Peyer's patch (tissue), 4 donors: ENCODE results near the gene SIRT1.
"Not testable (repeated sequence)": the region's sequence is repeated elsewhere in the genome, so short reads cannot be mapped to it uniquely, and the experiment has no call there.

Experiments
- CTCF ChIP-seq, 6 experiments: fragments of 450-650 bp in 4 of 6; fragments of 200-600 bp in 2 of 6; sonication (generic) in 1 of 6; IDR thresholded peaks; one replicate each; pipeline ENCODE4 v1.5.1; 2017 to 2019; ENCODE audit warnings: antibody characterized with exemption in 6 of 6, mild to moderate bottlenecking in 3 of 6, moderate library complexity in 1 of 6
- POLR2A ChIP-seq, 2 donors: fragments of 450-650 bp; IDR thresholded peaks; one replicate each; pipeline ENCODE4 v1.5.1; 2017; ENCODE audit warnings: antibody characterized with exemption in 2 of 2, mild to moderate bottlenecking in 2 of 2, moderate library complexity in 2 of 2

DNA sequence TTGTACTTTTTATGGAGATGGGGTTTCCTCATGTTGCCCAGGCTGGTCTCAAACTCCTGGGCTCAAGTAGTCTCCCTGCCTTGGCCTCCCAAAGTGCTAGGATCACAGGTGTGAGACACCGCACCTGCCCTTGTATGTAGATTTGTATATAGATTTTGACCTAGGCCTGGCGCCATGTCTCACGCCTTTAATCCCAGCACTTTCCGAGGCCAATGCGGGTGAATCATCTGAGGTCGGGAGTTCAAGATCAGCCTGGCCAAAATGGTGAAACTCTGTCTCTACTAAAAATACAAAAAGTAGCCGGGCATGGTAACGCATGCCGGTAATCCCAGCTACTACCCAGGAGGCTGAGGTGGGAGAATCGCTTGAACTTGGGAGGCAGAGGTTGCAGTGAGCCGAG, 7.0 kb upstream of the SIRT1 start:
- TF ChIP-seq CTCF, POLR2A (IDR thresholded peaks at IDR 0.05): not testable (repeated sequence)
